GM18861 (cell line): ENCODE measurements around the gene LEF1.

Experiments used
- ATAC-seq: cut with Tn5 transposase; IDR thresholded peaks from one replicate; pipeline ENCODE4 v1.9.1; 2021; ENCODE audit not compliant: unreplicated experiment

Gene LEF1

GRCh38 chr4:108168671-108169523 is at the start of gene LEF1:
Gene LEF1 (minus strand): TSS chr4:108168932. CDS start chr4:108167767, 1,165 bp downstream.
- ATAC-seq = no peak

- no peak for ATAC-seq
Measured at GRCh38 chr4:108216510-108216909, 47.8 kb upstream of the LEF1 start.

- no peak for ATAC-seq
Measured at GRCh38 chr4:108215055-108215454, 46.3 kb upstream of the LEF1 start.

GRCh38 chr4:108213723-108214122 is 45.0 kb upstream of the LEF1 start:
- ATAC-seq = no peak

DNA sequence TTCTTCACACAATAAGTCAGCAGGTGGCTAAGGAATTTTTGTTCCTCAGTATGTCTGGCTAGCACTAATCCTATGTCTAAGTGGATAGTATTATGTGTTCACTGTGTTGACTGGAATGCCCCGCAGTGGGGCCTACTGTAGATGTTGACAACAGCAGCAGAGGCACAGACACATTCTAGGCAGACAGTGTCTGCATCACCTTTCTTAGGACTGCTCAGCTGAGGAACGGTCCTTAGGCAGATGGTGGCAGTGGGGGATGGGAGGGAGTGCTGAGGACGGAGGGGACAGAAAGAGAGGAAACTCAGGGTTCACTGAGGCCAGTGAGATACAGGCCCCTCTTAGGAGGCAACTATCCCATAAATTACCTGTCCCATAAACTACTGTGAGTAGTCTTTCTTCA is 44.6 kb upstream of the LEF1 start:
- no peak for ATAC-seq

DNA sequence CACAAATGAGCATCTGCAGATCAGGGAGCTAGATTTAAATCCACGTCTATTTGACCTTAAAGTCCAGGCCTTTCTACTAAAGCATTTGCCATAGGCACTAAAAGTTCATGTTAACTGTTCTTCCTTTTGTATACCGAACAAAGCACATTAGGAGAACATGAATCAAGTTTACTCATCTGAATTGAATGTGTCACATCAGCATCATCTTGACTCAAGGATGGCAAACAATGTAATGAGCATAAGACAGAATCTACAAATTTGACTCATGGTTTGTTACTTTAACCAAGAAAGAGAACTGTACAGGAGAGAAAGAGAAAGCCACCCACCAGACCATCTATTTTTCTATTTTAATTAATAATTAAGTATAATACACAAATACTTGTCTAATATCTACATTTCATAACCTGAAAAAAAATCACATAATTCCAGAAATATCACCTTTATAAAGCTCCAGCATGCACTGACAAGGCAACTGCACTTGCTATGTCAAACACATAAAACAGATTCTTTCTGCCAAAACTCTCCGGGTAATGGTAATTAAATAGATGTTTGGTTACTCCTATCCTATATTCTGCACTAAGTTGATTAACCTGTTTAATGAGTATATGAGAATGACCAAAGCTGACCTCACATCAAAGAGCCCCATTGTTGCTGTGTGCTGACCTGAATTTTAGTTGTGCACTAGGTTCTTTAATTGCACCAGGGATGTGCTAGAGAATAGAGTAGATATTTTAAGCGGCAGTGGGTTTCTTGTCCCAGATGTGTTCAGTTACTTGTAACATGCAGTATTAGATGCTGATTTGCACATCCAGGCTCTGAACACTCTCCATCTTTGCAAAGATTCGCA is 42.5 kb upstream of the LEF1 start:
- ATAC-seq = no peak

- no peak for ATAC-seq
Measured at GRCh38 chr4:108209489-108209888, 40.8 kb upstream of the LEF1 start.

DNA sequence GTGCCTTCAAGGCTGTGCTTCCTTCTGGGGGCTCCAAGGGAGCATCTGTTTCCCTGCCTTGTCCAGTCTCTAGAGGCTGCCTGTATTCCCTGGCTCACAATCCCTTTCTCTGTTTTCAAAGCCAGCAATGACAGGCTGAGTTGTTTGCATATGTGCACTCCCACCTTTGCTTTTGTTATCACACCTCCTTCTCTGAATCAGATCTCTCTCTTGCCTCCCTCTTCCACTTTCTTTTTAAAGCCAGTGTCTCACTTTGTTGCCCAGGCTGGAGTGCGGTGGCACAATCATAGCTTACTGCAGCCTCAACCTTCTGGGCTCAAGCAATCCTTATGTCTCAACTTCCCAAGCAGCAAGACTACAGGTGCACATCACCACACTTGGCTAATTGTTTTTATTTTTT is 37.1 kb upstream of the LEF1 start:
- no peak for ATAC-seq

DNA sequence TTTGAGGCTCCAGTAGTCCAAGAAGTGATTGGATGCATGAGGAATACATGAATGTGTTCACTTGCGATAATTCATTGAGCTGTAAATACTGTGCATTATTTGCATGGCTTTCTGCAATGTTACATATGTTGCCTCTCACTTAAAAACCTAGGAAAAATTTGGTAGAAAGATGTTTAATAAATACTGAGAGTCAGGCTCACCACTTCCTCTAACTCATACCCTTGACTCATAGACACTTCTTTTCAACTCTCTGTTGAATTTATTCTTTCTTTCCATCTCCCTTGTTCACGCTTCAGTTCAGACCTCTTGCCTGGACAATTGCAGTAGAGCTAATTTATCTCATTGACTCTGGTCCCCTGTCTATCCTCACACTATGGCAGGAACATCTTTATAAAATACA is 35.8 kb upstream of the LEF1 start:
- no peak for ATAC-seq

GRCh38 chr4:108203377-108203776 is 34.6 kb upstream of the LEF1 start:
- no peak for ATAC-seq

DNA sequence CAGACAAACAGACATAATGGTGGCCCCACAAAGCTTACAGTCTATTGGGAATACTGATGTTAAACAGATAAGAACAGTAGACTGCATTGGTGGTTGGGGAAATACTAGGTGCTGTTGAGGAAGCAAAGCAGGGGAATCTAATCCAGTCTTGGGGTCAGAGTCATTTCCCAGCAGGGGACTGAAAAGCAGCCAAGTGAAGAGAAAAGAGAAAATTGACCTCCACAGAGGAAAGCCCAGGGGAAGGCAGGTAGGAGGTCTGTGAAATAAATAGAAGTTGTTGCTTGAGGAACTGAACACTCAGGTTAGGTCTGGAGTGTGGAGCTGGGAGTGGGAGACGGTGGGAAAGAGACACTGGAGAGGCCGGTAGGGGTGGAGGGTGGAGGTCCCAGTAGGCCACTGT is 33.0 kb upstream of the LEF1 start:
- no peak for ATAC-seq

GRCh38 chr4:108199881-108200280 is 31.1 kb upstream of the LEF1 start:
- no peak for ATAC-seq

DNA sequence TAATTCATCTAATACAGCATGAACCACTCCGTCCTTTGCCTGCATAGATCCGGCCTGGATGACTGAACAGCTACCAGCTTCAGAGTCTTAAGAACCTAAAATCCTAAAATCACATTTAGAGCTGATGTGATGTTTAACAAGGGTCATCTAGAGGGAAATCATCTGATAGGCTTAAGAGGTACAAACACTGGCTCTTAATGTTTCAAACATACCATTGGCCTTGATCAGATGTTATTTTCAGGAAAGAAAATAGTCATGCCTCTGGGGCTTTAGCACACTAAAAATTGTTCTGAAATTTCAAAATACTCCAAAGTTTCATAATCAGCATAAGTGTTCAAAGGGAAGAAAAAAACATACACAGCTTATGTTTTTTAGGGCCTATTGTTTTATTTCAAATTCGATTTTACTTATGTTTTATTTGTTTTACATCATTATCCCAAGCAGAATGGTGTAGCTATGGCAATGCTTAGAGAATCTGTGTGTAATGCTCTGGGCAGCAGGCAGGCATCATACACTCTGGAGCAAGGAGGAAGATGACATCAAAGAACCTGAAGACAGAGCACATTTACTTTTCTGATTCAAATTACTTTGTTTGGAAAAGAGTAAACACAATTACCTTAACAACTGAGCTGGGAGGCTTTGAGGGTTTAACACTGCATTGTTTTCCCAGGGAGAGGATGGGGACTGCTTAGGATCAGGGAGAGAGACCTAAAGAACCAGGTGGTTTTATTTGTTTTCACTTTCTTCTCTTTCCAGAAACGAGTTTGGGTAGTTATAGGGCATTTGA is 25.3 kb upstream of the LEF1 start:
- ATAC-seq = no peak

DNA sequence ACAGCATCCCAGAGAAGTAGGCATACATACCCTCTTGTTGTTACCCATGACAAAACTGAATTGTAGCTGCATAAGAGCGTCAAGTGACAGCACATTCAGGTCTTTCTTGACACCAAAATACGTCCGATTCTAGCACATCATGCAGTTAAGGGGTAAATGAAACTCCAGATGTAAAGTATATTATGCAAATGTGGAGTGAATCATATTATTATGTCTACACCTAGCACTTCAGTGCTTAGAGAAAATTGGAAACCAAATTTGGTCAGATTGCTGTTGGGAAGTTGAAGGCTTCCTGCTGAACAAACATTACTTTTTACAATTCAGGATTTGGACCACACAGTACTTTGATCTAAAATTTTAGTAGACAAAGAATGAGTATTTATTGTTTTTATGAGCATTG is 24.2 kb upstream of the LEF1 start:
- no peak for ATAC-seq

- no peak for ATAC-seq
Measured at GRCh38 chr4:108192056-108192455, 23.3 kb upstream of the LEF1 start.

DNA sequence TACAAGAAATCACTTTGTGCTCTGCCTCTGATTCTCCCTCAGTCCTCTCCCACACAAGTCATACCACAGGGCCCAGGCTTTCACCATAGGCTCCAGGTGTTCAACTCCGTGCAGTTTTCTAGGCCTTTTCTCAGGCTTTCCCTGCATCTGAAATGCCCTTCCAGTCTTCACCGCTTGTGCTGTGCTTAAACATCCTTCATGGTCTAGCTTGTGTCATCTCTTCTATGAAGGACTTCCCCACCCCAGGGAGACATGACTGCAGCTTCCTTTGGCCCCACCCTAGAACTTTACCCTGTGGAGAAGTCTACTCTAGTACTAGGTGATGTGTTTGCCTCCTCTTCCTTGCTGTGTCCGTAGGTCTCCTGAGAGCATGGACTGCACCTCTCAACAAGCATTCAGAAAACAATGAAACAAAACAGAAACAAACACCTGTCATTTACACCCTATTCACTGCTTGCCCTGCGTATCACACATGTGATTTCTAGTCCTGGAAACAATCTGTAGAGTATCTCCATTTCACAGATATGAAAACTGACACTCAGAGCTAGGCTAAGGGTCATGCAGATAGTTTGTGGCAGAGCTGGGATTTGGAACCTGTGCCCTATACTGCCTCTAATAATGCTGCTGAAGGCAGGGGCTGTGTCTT is 22.7 kb upstream of the LEF1 start:
- no peak for ATAC-seq

DNA sequence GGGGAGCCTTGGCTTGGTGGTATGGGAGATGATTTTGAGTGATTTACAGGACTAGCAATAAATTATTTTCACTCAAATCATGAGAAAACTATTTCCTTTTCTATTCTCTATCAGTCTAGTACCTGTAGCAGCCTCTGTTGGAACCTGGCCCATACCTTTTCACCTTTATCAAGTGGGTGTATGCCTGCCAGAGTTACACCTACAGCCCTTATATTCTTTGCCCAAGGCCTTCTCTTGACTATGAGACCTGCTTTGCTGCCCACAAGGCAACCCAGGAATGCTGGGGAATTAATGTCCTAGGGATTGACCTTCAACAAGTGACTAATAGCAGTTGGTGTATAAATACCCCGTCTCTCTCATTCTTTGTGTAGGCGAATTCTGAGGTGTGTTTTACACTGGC is 20.0 kb upstream of the LEF1 start:
- ATAC-seq = no peak

GRCh38 chr4:108185252-108185651 is 16.5 kb upstream of the LEF1 start:
- no peak for ATAC-seq

GRCh38 chr4:108184453-108185049 is 15.8 kb upstream of the LEF1 start:
- no peak for ATAC-seq

- ATAC-seq = peak; percentile 63
Measured at GRCh38 chr4:108181704-108182103, 13.0 kb upstream of the LEF1 start.
